Body of pancreas (tissue), 4 donors: ENCODE results near the gene TBL3.

Experiments
- POLR2A ChIP-seq, 3 donors: fragments of 450-650 bp; IDR thresholded peaks; one replicate each; pipeline ENCODE4 v1.6.1; 2016; ENCODE audit warnings: antibody characterized with exemption in 3 of 3, mild to moderate bottlenecking in 2 of 3
- TF ChIP-seq, protein P1 (sequence below), 7 experiments: fragments of 450-650 bp in 4 of 7; fragments of 200-600 bp in 3 of 7; sonication (generic) in 3 of 7; IDR thresholded peaks; one replicate each; pipeline ENCODE4 v1.5.1; 2016 to 2019; ENCODE audit warnings: antibody characterized with exemption in 7 of 7

- TF ChIP-seq, protein P1, sequence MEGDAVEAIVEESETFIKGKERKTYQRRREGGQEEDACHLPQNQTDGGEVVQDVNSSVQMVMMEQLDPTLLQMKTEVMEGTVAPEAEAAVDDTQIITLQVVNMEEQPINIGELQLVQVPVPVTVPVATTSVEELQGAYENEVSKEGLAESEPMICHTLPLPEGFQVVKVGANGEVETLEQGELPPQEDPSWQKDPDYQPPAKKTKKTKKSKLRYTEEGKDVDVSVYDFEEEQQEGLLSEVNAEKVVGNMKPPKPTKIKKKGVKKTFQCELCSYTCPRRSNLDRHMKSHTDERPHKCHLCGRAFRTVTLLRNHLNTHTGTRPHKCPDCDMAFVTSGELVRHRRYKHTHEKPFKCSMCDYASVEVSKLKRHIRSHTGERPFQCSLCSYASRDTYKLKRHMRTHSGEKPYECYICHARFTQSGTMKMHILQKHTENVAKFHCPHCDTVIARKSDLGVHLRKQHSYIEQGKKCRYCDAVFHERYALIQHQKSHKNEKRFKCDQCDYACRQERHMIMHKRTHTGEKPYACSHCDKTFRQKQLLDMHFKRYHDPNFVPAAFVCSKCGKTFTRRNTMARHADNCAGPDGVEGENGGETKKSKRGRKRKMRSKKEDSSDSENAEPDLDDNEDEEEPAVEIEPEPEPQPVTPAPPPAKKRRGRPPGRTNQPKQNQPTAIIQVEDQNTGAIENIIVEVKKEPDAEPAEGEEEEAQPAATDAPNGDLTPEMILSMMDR (IDR thresholded peaks at IDR 0.05), result no peak
- TF ChIP-seq POLR2A (IDR thresholded peaks at IDR 0.05), result no peak
Observed at GRCh38 chr16:2006317-2006716, 34.5 kb downstream of the TBL3 start.
